ENCODE data around the gene BTBD9.

BTBD9 gene

DNA sequence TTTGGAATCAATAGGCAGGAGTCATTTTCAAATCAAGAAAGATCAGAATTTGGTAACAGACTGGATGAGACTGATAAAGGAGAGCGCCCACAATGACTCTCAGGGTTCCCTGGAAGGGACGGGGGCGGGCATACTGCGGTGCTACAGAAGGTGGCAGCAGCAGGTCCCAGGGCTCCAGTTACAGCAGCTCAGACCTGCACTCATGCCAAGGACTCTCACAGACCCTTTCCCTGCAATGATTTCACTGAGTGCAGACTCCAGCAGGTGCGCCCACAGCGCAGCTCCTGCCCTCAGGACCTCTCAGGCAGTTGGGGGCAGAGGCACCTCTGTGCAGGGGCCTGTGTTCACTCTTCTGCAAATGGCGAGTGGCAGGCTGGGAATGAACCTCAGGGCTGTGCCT is 460.4 kb downstream of the BTBD9 start:
- H3K4me3 ChIP-seq (ENCODE audit: low read length): no peak overlapping the region
- H3F3A ChIP-seq (ENCODE audit: control insufficient read depth, insufficient read depth): no peaks in the 10 kb centered on the region
- TF ChIP-seq, protein P1, sequence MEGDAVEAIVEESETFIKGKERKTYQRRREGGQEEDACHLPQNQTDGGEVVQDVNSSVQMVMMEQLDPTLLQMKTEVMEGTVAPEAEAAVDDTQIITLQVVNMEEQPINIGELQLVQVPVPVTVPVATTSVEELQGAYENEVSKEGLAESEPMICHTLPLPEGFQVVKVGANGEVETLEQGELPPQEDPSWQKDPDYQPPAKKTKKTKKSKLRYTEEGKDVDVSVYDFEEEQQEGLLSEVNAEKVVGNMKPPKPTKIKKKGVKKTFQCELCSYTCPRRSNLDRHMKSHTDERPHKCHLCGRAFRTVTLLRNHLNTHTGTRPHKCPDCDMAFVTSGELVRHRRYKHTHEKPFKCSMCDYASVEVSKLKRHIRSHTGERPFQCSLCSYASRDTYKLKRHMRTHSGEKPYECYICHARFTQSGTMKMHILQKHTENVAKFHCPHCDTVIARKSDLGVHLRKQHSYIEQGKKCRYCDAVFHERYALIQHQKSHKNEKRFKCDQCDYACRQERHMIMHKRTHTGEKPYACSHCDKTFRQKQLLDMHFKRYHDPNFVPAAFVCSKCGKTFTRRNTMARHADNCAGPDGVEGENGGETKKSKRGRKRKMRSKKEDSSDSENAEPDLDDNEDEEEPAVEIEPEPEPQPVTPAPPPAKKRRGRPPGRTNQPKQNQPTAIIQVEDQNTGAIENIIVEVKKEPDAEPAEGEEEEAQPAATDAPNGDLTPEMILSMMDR (IDR thresholded peaks at IDR 0.05; ENCODE audit: low read depth, low read length, poor library complexity, severe bottlenecking): no peak
- no peak for TF ChIP-seq EZH2phosphoT487 (IDR thresholded peaks at IDR 0.05; ENCODE audit: borderline replicate concordance, low read length)
- H3K9me2 ChIP-seq (replicated peaks; ENCODE audit: control insufficient read depth, low read length): no peaks in the 10 kb centered on the region
- H3K4me2 ChIP-seq (ENCODE audit: low read length): no peak overlapping the region
- H3K36me3 ChIP-seq (ENCODE audit: control insufficient read depth, low read length): no peaks in the 10 kb centered on the region
- no peaks in the 10 kb centered on the region for H4K20me1 ChIP-seq (ENCODE audit: control insufficient read depth, insufficient read depth, low read depth, low read length)
- H3K4me1 ChIP-seq (ENCODE audit: control insufficient read depth, low read length): no peaks in the 10 kb centered on the region
- H3K79me2 ChIP-seq (ENCODE audit: control insufficient read depth, low read length): no peaks in the 10 kb centered on the region
- no peaks in the 10 kb centered on the region for H3K9me3 ChIP-seq (ENCODE audit: control insufficient read depth, insufficient read depth, low read length)
- no peaks in the 10 kb centered on the region for H3K27me3 ChIP-seq (ENCODE audit: control insufficient read depth, low read length)
- H3K27ac ChIP-seq (ENCODE audit: low read depth, low read length): no peak overlapping the region

DNA sequence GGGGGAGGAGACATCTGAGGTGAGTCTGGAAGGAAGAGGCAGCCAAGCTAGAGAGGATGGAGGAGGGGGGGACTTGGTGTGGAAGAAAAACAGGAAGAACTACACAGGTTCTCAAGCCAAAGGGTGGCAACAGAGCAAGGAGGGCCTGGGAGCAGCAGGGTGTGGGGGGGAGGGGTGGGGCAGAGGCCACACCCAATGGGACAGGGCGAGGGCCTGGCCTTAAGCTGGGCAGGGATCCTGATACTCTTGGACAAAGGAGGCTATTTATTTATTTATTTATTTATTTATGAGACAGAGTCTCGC is 461.2 kb downstream of the BTBD9 start:
- Histone ChIP-seq H3K79me2 (ENCODE audit: control insufficient read depth, low read length) (no peaks in the 10 kb centered on the region), H3K9me3 (ENCODE audit: control insufficient read depth, insufficient read depth, low read length) (no peaks in the 10 kb centered on the region), H4K20me1 (ENCODE audit: control insufficient read depth, insufficient read depth, low read depth, low read length) (no peaks in the 10 kb centered on the region), H3K4me3 (ENCODE audit: low read length) (no peak overlapping the region), H3K4me1 (ENCODE audit: control insufficient read depth, low read length) (no peaks in the 10 kb centered on the region), H3K27me3 (ENCODE audit: control insufficient read depth, low read length) (no peaks in the 10 kb centered on the region), H3F3A (ENCODE audit: control insufficient read depth, insufficient read depth) (no peaks in the 10 kb centered on the region), H3K27ac (ENCODE audit: low read depth, low read length) (no peak overlapping the region), H3K36me3 (ENCODE audit: control insufficient read depth, low read length) (no peaks in the 10 kb centered on the region), H3K9me2 (replicated peaks; ENCODE audit: control insufficient read depth, low read length) (no peaks in the 10 kb centered on the region), H3K4me2 (ENCODE audit: low read length) (no peak overlapping the region)
- TF ChIP-seq, protein P1 (IDR thresholded peaks at IDR 0.05; ENCODE audit: low read depth, low read length, poor library complexity, severe bottlenecking): no peak
- TF ChIP-seq EZH2phosphoT487 (IDR thresholded peaks at IDR 0.05; ENCODE audit: borderline replicate concordance, low read length): no peak

DNA sequence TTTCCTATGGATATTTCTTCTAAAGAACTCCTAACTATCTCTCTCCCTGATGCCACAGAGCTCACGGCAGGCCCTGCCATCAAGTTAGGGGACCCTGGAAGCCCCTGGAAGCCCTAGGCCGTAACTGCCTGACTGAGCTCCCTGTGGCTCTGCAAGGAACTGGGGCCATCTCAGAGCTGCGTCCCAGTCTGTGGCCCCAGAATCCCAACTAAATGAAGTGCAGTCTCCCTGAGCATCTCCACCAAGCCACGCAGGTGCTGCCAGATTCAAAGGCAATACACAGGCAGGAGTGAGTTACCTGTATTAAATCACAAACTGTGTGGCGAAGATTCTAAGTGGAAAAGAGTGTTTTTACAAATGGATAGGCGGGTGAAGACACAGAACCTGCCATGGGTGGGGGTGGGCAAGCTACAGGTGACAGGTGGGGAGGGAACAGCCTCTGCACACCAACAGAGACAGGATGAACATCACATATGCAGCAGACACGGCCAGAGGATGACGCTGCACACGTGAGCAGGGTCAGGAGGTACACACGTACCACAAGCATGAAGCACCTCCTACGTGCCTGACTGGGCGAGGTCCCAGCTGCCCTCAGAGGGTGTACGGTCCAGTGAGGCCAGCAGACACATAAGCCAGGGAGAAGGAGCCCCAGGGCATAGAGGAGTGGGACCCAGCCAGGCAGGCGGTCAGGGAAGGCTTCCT is 461.7 kb downstream of the BTBD9 start:
- H3K4me1 ChIP-seq (ENCODE audit: control insufficient read depth, low read length): no peaks in the 10 kb centered on the region
- H3K9me3 ChIP-seq (ENCODE audit: control insufficient read depth, insufficient read depth, low read length): no peaks in the 10 kb centered on the region
- no peaks in the 10 kb centered on the region for H4K20me1 ChIP-seq (ENCODE audit: control insufficient read depth, insufficient read depth, low read depth, low read length)
- TF ChIP-seq, protein P1 (IDR thresholded peaks at IDR 0.05; ENCODE audit: low read depth, low read length, poor library complexity, severe bottlenecking): no peak
- TF ChIP-seq EZH2phosphoT487 (IDR thresholded peaks at IDR 0.05; ENCODE audit: borderline replicate concordance, low read length): no peak
- no peaks in the 10 kb centered on the region for H3K36me3 ChIP-seq (ENCODE audit: control insufficient read depth, low read length)
- no peaks in the 10 kb centered on the region for H3K79me2 ChIP-seq (ENCODE audit: control insufficient read depth, low read length)
- H3K27me3 ChIP-seq (ENCODE audit: control insufficient read depth, low read length): no peaks in the 10 kb centered on the region
- no peaks in the 10 kb centered on the region for H3K9me2 ChIP-seq (replicated peaks; ENCODE audit: control insufficient read depth, low read length)
- no peak overlapping the region for H3K4me2 ChIP-seq (ENCODE audit: low read length)
- no peaks in the 10 kb centered on the region for H3F3A ChIP-seq (ENCODE audit: control insufficient read depth, insufficient read depth)
- no peak overlapping the region for H3K27ac ChIP-seq (ENCODE audit: low read depth, low read length)
- no peak overlapping the region for H3K4me3 ChIP-seq (ENCODE audit: low read length)

Data from DOHH2 (cell line).